HepG2 (cell line): ENCODE measurements around the gene ARHGDIA. TPM values are rescaled to one million over a fixed set of nuclear protein-coding genes. Genes with fewer than 3 reads are reported as not detected.

Source experiments
- DNMT1 ChIP-seq: sonication (generic); formaldehyde crosslinking; IDR thresholded peaks from 2 replicates; pipeline ENCODE4 v1.5.1; 2020; ENCODE audit warnings: mild to moderate bottlenecking, missing genetic modification reagents
- ERF ChIP-seq: IDR thresholded peaks from 2 replicates; pipeline ENCODE4 v1.6.1; 2018; ENCODE audit warnings: missing biosample characterization, missing genetic modification reagents
- GFI1 ChIP-seq: sonication (generic); formaldehyde crosslinking; IDR thresholded peaks from 2 replicates; pipeline ENCODE4 v1.5.0; 2020; ENCODE audit warnings: missing genetic modification reagents, mild to moderate bottlenecking, borderline replicate concordance
- HCFC1 ChIP-seq: fragments of 150-350 bp; IDR thresholded peaks from 2 replicates; pipeline ENCODE4 v1.6.1; 2014; ENCODE audit warnings: low read depth, low read length
- IKZF1 ChIP-seq: fragments of 450-650 bp; IDR thresholded peaks from 2 replicates; pipeline ENCODE4 v1.7.1; 2016
- ISX ChIP-seq: sonication (generic); formaldehyde crosslinking; conservative IDR thresholded peaks from 2 replicates; pipeline ENCODE4 v1.5.0; 2020; ENCODE audit warnings: missing genetic modification reagents
- JUNB ChIP-seq: sonication (generic); formaldehyde crosslinking; IDR thresholded peaks from 2 replicates; pipeline ENCODE4 v1.8.0; 2022; ENCODE audit warnings: missing genetic modification reagents, mild to moderate bottlenecking, borderline replicate concordance
- KMT2A ChIP-seq: sonication (generic); formaldehyde crosslinking; IDR thresholded peaks from 2 replicates; pipeline ENCODE4 v1.4.0; 2020; ENCODE audit warnings: missing genetic modification reagents
- NFE2L1 ChIP-seq: sonication (generic); formaldehyde crosslinking; IDR thresholded peaks from 2 replicates; pipeline ENCODE4 v1.4.0; 2020; ENCODE audit warnings: missing genetic modification reagents, mild to moderate bottlenecking, borderline replicate concordance
- NFIB ChIP-seq: sonication (generic); formaldehyde crosslinking; IDR thresholded peaks from 2 replicates; pipeline ENCODE4 v1.9.0; 2021; ENCODE audit warnings: missing genetic modification reagents, mild to moderate bottlenecking, borderline replicate concordance
- NFKB2 ChIP-seq: sonication (generic); formaldehyde crosslinking; IDR thresholded peaks from 2 replicates; pipeline ENCODE4 v1.4.0; 2020; ENCODE audit warnings: missing genetic modification reagents, borderline replicate concordance
- NR2F6 ChIP-seq, 2 experiments: IDR thresholded peaks; 2 replicates each; pipeline ENCODE4 v1.6.1; 2016; ENCODE audit warnings: antibody characterized with exemption in 1 of 2, mild to moderate bottlenecking in 1 of 2
- PTBP1 ChIP-seq: fragments of 200-400 bp; formaldehyde crosslinking; IDR thresholded peaks from 2 replicates; pipeline ENCODE4 v1.6.1; 2018; ENCODE audit warnings: low read length, low read depth; ENCODE audit not compliant: poor library complexity, severe bottlenecking
- TCF12 ChIP-seq, 2 experiments: fragments of 450-650 bp in 1 of 2; sonication (generic) in 1 of 2; formaldehyde crosslinking in 1 of 2; IDR thresholded peaks; 2 replicates each; pipeline versions ENCODE4 v1.6.1 to v1.8.0; 2017 to 2022; ENCODE audit warnings: antibody characterized with exemption in 1 of 2, mild to moderate bottlenecking in 1 of 2, missing genetic modification reagents in 1 of 2, moderate library complexity in 1 of 2
- ZBTB1 ChIP-seq: sonication (generic); formaldehyde crosslinking; IDR thresholded peaks from 2 replicates; pipeline ENCODE4 v1.4.0; 2020; ENCODE audit warnings: missing genetic modification reagents, borderline replicate concordance
- ZNF136 ChIP-seq: sonication (generic); formaldehyde crosslinking; IDR thresholded peaks from 2 replicates; pipeline ENCODE4 v1.8.1; 2022; ENCODE audit warnings: low read depth, mild to moderate bottlenecking, moderate library complexity, missing genetic modification reagents
- ZNF207 ChIP-seq: fragments of 450-650 bp; IDR thresholded peaks from 2 replicates; pipeline ENCODE4 v1.6.1; 2016; ENCODE audit warnings: antibody characterized with exemption, borderline replicate concordance
- ZNF260 ChIP-seq: sonication (generic); formaldehyde crosslinking; IDR thresholded peaks from 2 replicates; pipeline ENCODE4 v1.4.0; 2020; ENCODE audit warnings: missing genetic modification reagents, low read depth, mild to moderate bottlenecking, borderline replicate concordance
- ZNF383 ChIP-seq: sonication (generic); formaldehyde crosslinking; IDR thresholded peaks from 2 replicates; pipeline ENCODE4 v1.4.0; 2020; ENCODE audit warnings: missing genetic modification reagents, mild to moderate bottlenecking, borderline replicate concordance
- ZNF615 ChIP-seq: sonication (generic); formaldehyde crosslinking; IDR thresholded peaks from 2 replicates; pipeline ENCODE4 v1.5.0; 2020; ENCODE audit warnings: mild to moderate bottlenecking, missing genetic modification reagents, borderline replicate concordance
- ZNF792 ChIP-seq: IDR thresholded peaks from 2 replicates; pipeline ENCODE4 v1.6.1; 2016
- ZNF83 ChIP-seq: sonication (generic); formaldehyde crosslinking; IDR thresholded peaks from 2 replicates; pipeline ENCODE4 v1.4.0; 2020; ENCODE audit warnings: missing genetic modification reagents, mild to moderate bottlenecking, borderline replicate concordance
- ZSCAN30 ChIP-seq: sonication (generic); formaldehyde crosslinking; IDR thresholded peaks from 2 replicates; pipeline ENCODE4 v1.5.0; 2020; ENCODE audit warnings: mild to moderate bottlenecking, missing genetic modification reagents
- polyA plus RNA-seq, 8 experiments: library from polyadenylated mRNA; depleted of rRNA in 3 of 8; stranded (reverse) in 7 of 8; unstranded in 1 of 8; fragments of >200 nt; fragmentation: Illumina TruSeq in 4 of 8; extraction: Trizol in 4 of 8; gene quantifications; 2 replicates each; pipeline versions ENCODE4 v1.2.1 to v1.2.3, GENCODE V29; 2011 to 2016; ENCODE audit warnings: low read depth in 4 of 8, missing spikeins in 1 of 8, mixed read lengths in 1 of 8; ENCODE audit not compliant: insufficient read depth in 1 of 8
- total RNA-seq, 5 experiments: library from RNA; depleted of rRNA; stranded (reverse); fragments of >200 nt; fragmentation: Illumina TruSeq; extraction: Trizol; gene quantifications; 2 replicates each; pipeline ENCODE4 v1.2.3, GENCODE V29; 2016; ENCODE audit warnings: low read depth in 1 of 5
- TF ChIP-seq, protein P1 (sequence below): sonication (generic); formaldehyde crosslinking; conservative IDR thresholded peaks from 2 replicates; pipeline ENCODE4 v1.5.0; 2020; ENCODE audit warnings: missing genetic modification reagents
- TF ChIP-seq, protein P2 (sequence below): sonication (generic); formaldehyde crosslinking; IDR thresholded peaks from 2 replicates; pipeline ENCODE4 v1.8.1; 2023; ENCODE audit warnings: missing genetic modification reagents, mild to moderate bottlenecking, borderline replicate concordance
- TF ChIP-seq, protein P3 (sequence below): sonication (generic); formaldehyde crosslinking; IDR thresholded peaks from 2 replicates; pipeline ENCODE4 v1.4.0; 2020; ENCODE audit warnings: low read depth, mild to moderate bottlenecking, missing genetic modification reagents
- TF ChIP-seq, protein P4 (sequence below): sonication (generic); formaldehyde crosslinking; conservative IDR thresholded peaks from 2 replicates; pipeline ENCODE4 v1.4.0; 2020; ENCODE audit warnings: missing genetic modification reagents

Gene ARHGDIA
- total and polyA plus RNA-seq, 2 of the 13 experiments (the other 11 are each of a cell fraction or from before 2014, with no cell fraction given) = 40.0 to 64.0 TPM

DNA sequence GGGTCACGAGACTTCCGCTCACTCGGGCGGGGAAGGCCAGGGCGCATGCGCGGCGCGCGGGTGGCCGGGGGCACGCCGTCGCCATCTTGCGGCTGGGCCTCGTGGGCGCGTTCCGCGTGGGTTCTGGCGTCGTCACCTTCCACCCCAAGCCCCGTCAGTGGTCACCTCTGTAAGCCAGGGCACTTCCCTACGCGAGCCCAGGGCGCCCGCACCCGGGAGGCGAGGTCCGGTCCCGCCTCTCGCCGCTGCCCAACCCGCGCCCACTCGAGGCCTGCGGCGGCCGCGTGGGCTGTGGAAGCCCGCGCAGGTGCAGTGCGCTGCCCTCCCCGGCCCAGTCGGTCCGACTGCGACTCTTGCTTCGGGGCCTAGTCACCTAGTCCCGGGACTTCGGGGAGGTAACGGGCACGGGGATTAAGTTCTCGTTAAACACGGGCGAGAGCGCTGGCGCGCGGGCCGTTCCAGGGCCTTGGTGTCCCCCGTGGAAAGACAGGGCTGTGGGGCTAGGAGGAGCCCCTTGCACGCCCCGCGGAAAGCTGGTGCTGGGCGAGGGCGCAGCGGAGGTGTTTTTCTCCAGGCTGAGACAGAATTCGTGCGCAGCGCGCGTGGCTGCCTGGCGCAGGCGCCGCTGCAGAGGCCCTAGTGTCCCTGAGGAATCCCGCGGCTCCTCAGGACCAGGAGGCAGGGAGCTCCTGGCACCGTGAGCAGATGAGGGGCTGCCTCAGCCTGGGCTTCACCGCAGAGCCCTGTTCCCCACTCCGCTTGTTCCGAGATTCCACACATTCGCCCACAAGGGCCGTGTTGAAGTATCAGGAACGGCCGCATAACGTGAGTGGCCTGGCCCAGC, 472 bp upstream of the ARHGDIA start (continued):
- no peak for TF ChIP-seq ZNF260 (CRISPR knock-in tag)
- peak; percentile 91 for TF ChIP-seq GFI1
- peak; percentile 82; the same call in 1 of the 2 replicates for TF ChIP-seq DNMT1 (CRISPR knock-in tag)
- no peak for TF ChIP-seq ZNF615 (CRISPR knock-in tag)
- no peak for TF ChIP-seq ZNF136 (CRISPR knock-in tag)
- no peak for TF ChIP-seq TCF12 (IDR thresholded peaks at IDR 0.05)
- peak; percentile 88; the same call in 1 of the 2 replicates for TF ChIP-seq TCF12 (CRISPR knock-in tag; IDR thresholded peaks at IDR 0.05)
- no peak for TF ChIP-seq ZNF207
- no peak for TF ChIP-seq ZBTB1
- TF ChIP-seq, protein P1, sequence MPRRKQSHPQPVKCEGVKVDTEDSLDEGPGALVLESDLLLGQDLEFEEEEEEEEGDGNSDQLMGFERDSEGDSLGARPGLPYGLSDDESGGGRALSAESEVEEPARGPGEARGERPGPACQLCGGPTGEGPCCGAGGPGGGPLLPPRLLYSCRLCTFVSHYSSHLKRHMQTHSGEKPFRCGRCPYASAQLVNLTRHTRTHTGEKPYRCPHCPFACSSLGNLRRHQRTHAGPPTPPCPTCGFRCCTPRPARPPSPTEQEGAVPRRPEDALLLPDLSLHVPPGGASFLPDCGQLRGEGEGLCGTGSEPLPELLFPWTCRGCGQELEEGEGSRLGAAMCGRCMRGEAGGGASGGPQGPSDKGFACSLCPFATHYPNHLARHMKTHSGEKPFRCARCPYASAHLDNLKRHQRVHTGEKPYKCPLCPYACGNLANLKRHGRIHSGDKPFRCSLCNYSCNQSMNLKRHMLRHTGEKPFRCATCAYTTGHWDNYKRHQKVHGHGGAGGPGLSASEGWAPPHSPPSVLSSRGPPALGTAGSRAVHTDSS (CRISPR knock-in tag) = no peak; the same call in 1 of the 2 replicates
- peak; percentile 87 for TF ChIP-seq NFKB2 (CRISPR knock-in tag)
- no peak for TF ChIP-seq ZSCAN30 (CRISPR knock-in tag)
- TF ChIP-seq, protein P2, sequence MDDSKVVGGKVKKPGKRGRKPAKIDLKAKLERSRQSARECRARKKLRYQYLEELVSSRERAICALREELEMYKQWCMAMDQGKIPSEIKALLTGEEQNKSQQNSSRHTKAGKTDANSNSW = peak; percentile 94
- no peak for TF ChIP-seq ZNF383 (CRISPR knock-in tag)
- TF ChIP-seq, protein P3, sequence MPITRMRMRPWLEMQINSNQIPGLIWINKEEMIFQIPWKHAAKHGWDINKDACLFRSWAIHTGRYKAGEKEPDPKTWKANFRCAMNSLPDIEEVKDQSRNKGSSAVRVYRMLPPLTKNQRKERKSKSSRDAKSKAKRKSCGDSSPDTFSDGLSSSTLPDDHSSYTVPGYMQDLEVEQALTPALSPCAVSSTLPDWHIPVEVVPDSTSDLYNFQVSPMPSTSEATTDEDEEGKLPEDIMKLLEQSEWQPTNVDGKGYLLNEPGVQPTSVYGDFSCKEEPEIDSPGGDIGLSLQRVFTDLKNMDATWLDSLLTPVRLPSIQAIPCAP (CRISPR knock-in tag) = no peak
- no peak for TF ChIP-seq NR2F6 (IDR thresholded peaks at IDR 0.05)
- TF ChIP-seq NR2F6 (CRISPR knock-in tag; IDR thresholded peaks at IDR 0.05) = peak; percentile 78; the same call in 1 of the 2 replicates
- TF ChIP-seq KMT2A (CRISPR knock-in tag) = peak; percentile 83
- TF ChIP-seq HCFC1 = peak; percentile 54
- TF ChIP-seq, protein P4, sequence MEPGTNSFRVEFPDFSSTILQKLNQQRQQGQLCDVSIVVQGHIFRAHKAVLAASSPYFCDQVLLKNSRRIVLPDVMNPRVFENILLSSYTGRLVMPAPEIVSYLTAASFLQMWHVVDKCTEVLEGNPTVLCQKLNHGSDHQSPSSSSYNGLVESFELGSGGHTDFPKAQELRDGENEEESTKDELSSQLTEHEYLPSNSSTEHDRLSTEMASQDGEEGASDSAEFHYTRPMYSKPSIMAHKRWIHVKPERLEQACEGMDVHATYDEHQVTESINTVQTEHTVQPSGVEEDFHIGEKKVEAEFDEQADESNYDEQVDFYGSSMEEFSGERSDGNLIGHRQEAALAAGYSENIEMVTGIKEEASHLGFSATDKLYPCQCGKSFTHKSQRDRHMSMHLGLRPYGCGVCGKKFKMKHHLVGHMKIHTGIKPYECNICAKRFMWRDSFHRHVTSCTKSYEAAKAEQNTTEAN (CRISPR knock-in tag) = peak; percentile 77
- TF ChIP-seq NFE2L1 = peak; percentile 94
- no peak for TF ChIP-seq IKZF1
- TF ChIP-seq PTBP1 = no peak
- TF ChIP-seq ISX (CRISPR knock-in tag) = no peak
- TF ChIP-seq ZNF792 = peak; percentile 49; the same call in 1 of the 2 replicates
- peak; percentile 88 for TF ChIP-seq ERF (CRISPR knock-in tag)
- TF ChIP-seq NFIB = no peak
- TF ChIP-seq JUNB (CRISPR knock-in tag) = peak; percentile 74
- peak; percentile 99 for TF ChIP-seq ZNF83 (CRISPR knock-in tag)
